Omental fat pad (tissue), 4 donors: Measurements from ENCODE around the gene FBXO36. TPM values are rescaled to one million over a fixed set of nuclear protein-coding genes. Genes with fewer than 3 reads are reported as not detected.

Source experiments
- ATAC-seq: fragments of 150-250 bp; one replicate; pipeline ENCODE4 v1.9.1; 2016; ENCODE audit warnings: mild to moderate bottlenecking, moderate library complexity; ENCODE audit not compliant: low FRiP score
- DNase-seq: peaks from one replicate; pipeline ENCODE4 v3.0.0-alpha.2; 2019; ENCODE audit warnings: low spot score
- CTCF ChIP-seq, 3 donors: fragments of 450-650 bp; IDR thresholded peaks; one replicate each; pipeline ENCODE4 v1.5.1; 2016 to 2017; ENCODE audit warnings: antibody characterized with exemption in 3 of 3, mild to moderate bottlenecking in 3 of 3, moderate library complexity in 2 of 3
- total RNA-seq, 4 donors: library from RNA; depleted of rRNA; stranded (reverse); fragments of >200 nt; gene quantifications; one replicate each; pipeline ENCODE4 v1.1.0, GENCODE V29; 2016

The FBXO36 gene
- total RNA-seq, 4 donors from 2014 or later: 1.1 to 3.5 (median 2.3) TPM

- ATAC-seq: no peak
- TF ChIP-seq CTCF (IDR thresholded peaks at IDR 0.05): no peak
- no peak for DNase-seq
Observed at GRCh38 chr2:229925201-229925600, 2.9 kb downstream of the FBXO36 start.

- DNase-seq (no peak), ATAC-seq (no peak)
- TF ChIP-seq CTCF (IDR thresholded peaks at IDR 0.05): no peak
Observed at GRCh38 chr2:229927817-229928321, 5.6 kb downstream of the FBXO36 start.

- no peak for TF ChIP-seq CTCF (IDR thresholded peaks at IDR 0.05)
- DNase-seq (no peak), ATAC-seq (no peak)
Observed at GRCh38 chr2:229930656-229931055, 8.4 kb downstream of the FBXO36 start.

- no peak for DNase-seq
- TF ChIP-seq CTCF (IDR thresholded peaks at IDR 0.05): no peak
- ATAC-seq: no peak
Observed at GRCh38 chr2:229931241-229931640, 8.9 kb downstream of the FBXO36 start.

- DNase-seq (no peak), ATAC-seq (no peak)
- no peak for TF ChIP-seq CTCF (IDR thresholded peaks at IDR 0.05)
Observed at GRCh38 chr2:229937537-229937936, 15.2 kb downstream of the FBXO36 start.

GRCh38 chr2:229942671-229943070, 20.4 kb downstream of the FBXO36 start:
- TF ChIP-seq CTCF (IDR thresholded peaks at IDR 0.05): no peak
- no peak for DNase-seq

GRCh38 chr2:229943171-229943570, 20.9 kb downstream of the FBXO36 start:
- ATAC-seq (no peak), DNase-seq (no peak)
- TF ChIP-seq CTCF (IDR thresholded peaks at IDR 0.05): no peak

More at GRCh38 chr2:229942671-229943070, 20.4 kb downstream of the FBXO36 start:
- no peak for ATAC-seq
